SK-N-SH (cell line): ENCODE results near the gene CDH4. TPM values are rescaled to one million over a fixed set of nuclear protein-coding genes. Genes with fewer than 3 reads are reported as not detected.

Experiments
- CTCF ChIA-PET: fragments of 300-600, 350-600 bp; formaldehyde crosslinking; extraction: SDS; loops from one replicate; lab custom pipeline; 2021; lab: Yijun Ruan, JAX
- POLR2A ChIA-PET: fragments of 350-600 bp; sonication (Branson Sonifier 250); formaldehyde crosslinking; extraction: SDS; loops from one replicate; lab custom pipeline; 2020; ENCODE audit warnings: antibody characterized with exemption, inconsistent platforms; lab: Yijun Ruan, JAX
- DNase-seq: peaks from one replicate; pipeline ENCODE4 v3.0.0; 2012
- H2AFZ ChIP-seq: fragments of 200-600 bp; sonication (generic); 2 replicates; pipeline ENCODE4 v1.8.1; 2016; ENCODE audit warnings: antibody characterized with exemption, mild to moderate bottlenecking, low read depth
- H3F3A ChIP-seq: fragments of 200-600 bp; sonication (generic); replicated peaks from 2 replicates; pipeline ENCODE3; 2016; ENCODE audit warnings: antibody characterized with exemption, mild to moderate bottlenecking; ENCODE audit not compliant: insufficient read depth
- H3K27ac ChIP-seq, 2 experiments: fragments of 200-500 bp in 1 of 2; fragments of 200-600 bp in 1 of 2; sonication (Bioruptor generic) in 1 of 2; sonication (generic), shearing (Covaris generic) in 1 of 2; 2 replicates each; pipeline versions ENCODE4 v1.5.1 to v1.6.1; 2014 to 2016; ENCODE audit warnings: low read depth in 2 of 2, inconsistent platforms in 1 of 2, low read length in 1 of 2, mild to moderate bottlenecking in 1 of 2, mixed read lengths in 1 of 2
- H3K27me3 ChIP-seq: fragments of 200-600 bp; sonication (generic), shearing (Covaris generic); 2 replicates; pipeline ENCODE4 v1.6.1; 2016; ENCODE audit warnings: mixed run types; ENCODE audit not compliant: insufficient read depth
- H3K36me3 ChIP-seq, 2 experiments: fragments of 200-500 bp in 1 of 2; fragments of 200-600 bp in 1 of 2; sonication (Bioruptor generic) in 1 of 2; sonication (generic) in 1 of 2; replicated peaks in 1 of 2; 2 replicates each; pipeline versions ENCODE3 to v1.5.1; 2014 to 2016; ENCODE audit warnings: low read length in 1 of 2, mild to moderate bottlenecking in 1 of 2; ENCODE audit not compliant: insufficient read depth in 2 of 2, control insufficient read depth in 1 of 2
- H3K4me1 ChIP-seq, 2 experiments: fragments of 200-500 bp in 1 of 2; fragments of 200-600 bp in 1 of 2; sonication (Bioruptor generic) in 1 of 2; sonication (generic), shearing (Covaris generic) in 1 of 2; 2 replicates each; pipeline versions ENCODE4 v1.5.1 to v1.6.1; 2014 to 2016; ENCODE audit warnings: low read depth in 1 of 2, low read length in 1 of 2, mixed run types in 1 of 2; ENCODE audit not compliant: insufficient read depth in 2 of 2, control insufficient read depth in 1 of 2
- H3K4me2 ChIP-seq: fragments of 200-600 bp; sonication (generic), shearing (Covaris generic); 2 replicates; pipeline ENCODE4 v1.6.1; 2017; ENCODE audit warnings: mixed run types
- H3K4me3 ChIP-seq, 2 experiments: fragments of 200-500 bp in 1 of 2; fragments of 200-600 bp in 1 of 2; sonication (Bioruptor generic) in 1 of 2; sonication (generic), shearing (Covaris generic) in 1 of 2; 2 replicates each; pipeline versions ENCODE4 v1.5.1 to v1.8.1; 2014 to 2016; ENCODE audit warnings: low read depth in 2 of 2, inconsistent platforms in 1 of 2, low read length in 1 of 2, mild to moderate bottlenecking in 1 of 2, mixed read lengths in 1 of 2, moderate library complexity in 1 of 2
- H3K79me2 ChIP-seq: fragments of 200-600 bp; sonication (generic); 2 replicates; pipeline ENCODE4 v1.8.1; 2017; ENCODE audit warnings: mild to moderate bottlenecking; ENCODE audit not compliant: insufficient read depth
- H3K9ac ChIP-seq: fragments of 200-600 bp; sonication (generic); 2 replicates; pipeline ENCODE4 v1.6.1; 2017; ENCODE audit warnings: mixed run types
- H3K9me2 ChIP-seq: fragments of 200-600 bp; sonication (generic); 2 replicates; pipeline ENCODE4 v1.6.1; 2017; ENCODE audit warnings: mixed run types
- H3K9me3 ChIP-seq: fragments of 200-600 bp; sonication (generic); 2 replicates; pipeline ENCODE4 v1.6.1; 2017; ENCODE audit warnings: mixed run types, mild to moderate bottlenecking, moderate library complexity
- H4K20me1 ChIP-seq: fragments of 200-600 bp; sonication (generic); 2 replicates; pipeline ENCODE4 v1.6.1; 2017; ENCODE audit warnings: mild to moderate bottlenecking, mixed run types; ENCODE audit not compliant: insufficient read depth
- CTCF ChIP-seq: fragments of 200-600 bp; sonication (generic); IDR thresholded peaks from 2 replicates; pipeline ENCODE4 v1.6.1; 2017; ENCODE audit warnings: antibody characterized with exemption, mild to moderate bottlenecking, moderate library complexity
- ELF1 ChIP-seq: IDR thresholded peaks from 2 replicates; pipeline ENCODE4 v1.4.0; 2012
- GABPA ChIP-seq: IDR thresholded peaks from 2 replicates; pipeline ENCODE4 v1.4.0; 2012; ENCODE audit warnings: low read depth, mild to moderate bottlenecking
- GATA2 ChIP-seq: sonication (generic); formaldehyde crosslinking; IDR thresholded peaks from 2 replicates; pipeline ENCODE4 v1.5.0; 2020; ENCODE audit warnings: mild to moderate bottlenecking, missing genetic modification reagents
- IRF3 ChIP-seq: fragments of 150-350 bp; IDR thresholded peaks from 2 replicates; pipeline ENCODE4 v1.6.1; 2016; ENCODE audit warnings: mild to moderate bottlenecking, low read depth, low read length
- MAX ChIP-seq: IDR thresholded peaks from 2 replicates; pipeline ENCODE4 v1.4.0; 2012; ENCODE audit warnings: low read depth
- NFIC ChIP-seq: IDR thresholded peaks from 2 replicates; pipeline ENCODE4 v1.4.0; 2012; ENCODE audit warnings: borderline replicate concordance
- PBX3 ChIP-seq: IDR thresholded peaks from 2 replicates; pipeline ENCODE4; 2012
- REST ChIP-seq: IDR thresholded peaks from 2 replicates; pipeline ENCODE4 v1.6.1; 2012; ENCODE audit warnings: mild to moderate bottlenecking, low read depth, low read length, moderate library complexity
- RFX5 ChIP-seq: IDR thresholded peaks from 2 replicates; pipeline ENCODE4 v1.6.1; 2012; ENCODE audit warnings: mild to moderate bottlenecking, improper control_type of control experiment, low read length
- SMC3 ChIP-seq: IDR thresholded peaks from 2 replicates; pipeline ENCODE4 v1.6.1; 2012; ENCODE audit warnings: low read depth, low read length, improper control_type of control experiment
- TCF12 ChIP-seq: IDR thresholded peaks from 2 replicates; pipeline ENCODE4 v1.4.0; 2012
- ZBTB33 ChIP-seq: IDR thresholded peaks from 2 replicates; pipeline ENCODE4 v1.4.0; 2012; ENCODE audit warnings: low read depth, borderline replicate concordance
- WGBS: methylation state at CpG from one replicate; pipeline ENCODE4 v1.1.6; 2017; ENCODE audit warnings: low lambda C conversion rate; 5-methylcytosine and 5-hydroxymethylcytosine counted together
- polyA plus RNA-seq, 3 experiments: library from polyadenylated mRNA; depleted of rRNA; stranded (reverse); fragments of >200 nt; gene quantifications; 2 replicates each; pipeline ENCODE4 v1.2.3, GENCODE V29; 2012

Gene CDH4
- polyA plus RNA-seq, 1 of the 3 experiments (the other 2 are of a cell fraction): not detected

GRCh38 chr20:61451009-61451408 is 198.9 kb downstream of the CDH4 start:
- ChIA-PET CTCF (no interaction called here), POLR2A (no interaction called here)
- Histone ChIP-seq H3K9me3 (0 out of 2 replicates have a peak, but pooled peaks cover 6% of the 10 kb centered on the region), H3K79me2 (no peaks in the 10 kb centered on the region), H3K9ac (no peak overlapping the region), H3K27ac (no peak overlapping the region), H3F3A (no peaks in the 10 kb centered on the region), H4K20me1 (no peaks in the 10 kb centered on the region), H2AFZ (no peak overlapping the region), H3K27me3 (no peaks in the 10 kb centered on the region), H3K36me3 (no peaks in the 10 kb centered on the region), H3K4me2 (no peak overlapping the region), H3K4me1 (no peaks in the 10 kb centered on the region), H3K9me2 (no peaks in the 10 kb centered on the region), H3K4me3 (no peak overlapping the region)
- TF ChIP-seq IRF3 (no peak), RFX5 (no peak), NFIC (no peak), GATA2 (CRISPR knock-in tag) (no peak), REST (no peak), SMC3 (no peak), PBX3 (no peak), GABPA (no peak), CTCF (no peak), ELF1 (no peak), TCF12 (no peak), ZBTB33 (no peak), MAX (no peak)
- DNase-seq: no peak
- WGBS: 71% methylated on average over 10 of the region's 10 CpGs
